HG03108 (cell line): Measurements from ENCODE around the gene PRSS16.
"Not testable (repeated sequence)": the region's sequence is repeated elsewhere in the genome, so short reads cannot be mapped to it uniquely, and the experiment has no call there.

Source experiments
- ATAC-seq: cut with Tn5 transposase; IDR thresholded peaks from one replicate; pipeline ENCODE4 v1.9.1; 2021; ENCODE audit warnings: moderate library complexity; ENCODE audit not compliant: unreplicated experiment

Gene PRSS16

DNA sequence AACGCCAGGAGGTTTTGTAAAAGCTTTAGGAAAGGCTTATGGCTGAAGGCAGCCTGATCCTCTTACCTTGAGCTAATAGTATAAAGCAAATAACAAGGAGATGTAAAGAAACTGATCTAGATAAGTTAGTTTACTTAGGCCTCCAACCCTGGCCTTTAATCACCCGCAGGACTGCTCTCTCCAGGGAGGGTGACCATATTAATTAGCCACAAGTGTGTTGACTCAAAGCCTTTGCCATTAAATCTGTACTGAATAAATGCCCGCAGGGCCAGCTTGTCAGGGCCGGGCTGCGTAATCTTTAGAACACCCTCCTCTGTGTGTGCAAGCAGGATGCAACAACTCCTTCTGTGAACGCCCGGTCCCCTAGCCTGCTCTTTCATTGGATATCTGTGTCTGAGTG lies 6.1 kb upstream of the PRSS16 start:
- ATAC-seq = no peak

DNA sequence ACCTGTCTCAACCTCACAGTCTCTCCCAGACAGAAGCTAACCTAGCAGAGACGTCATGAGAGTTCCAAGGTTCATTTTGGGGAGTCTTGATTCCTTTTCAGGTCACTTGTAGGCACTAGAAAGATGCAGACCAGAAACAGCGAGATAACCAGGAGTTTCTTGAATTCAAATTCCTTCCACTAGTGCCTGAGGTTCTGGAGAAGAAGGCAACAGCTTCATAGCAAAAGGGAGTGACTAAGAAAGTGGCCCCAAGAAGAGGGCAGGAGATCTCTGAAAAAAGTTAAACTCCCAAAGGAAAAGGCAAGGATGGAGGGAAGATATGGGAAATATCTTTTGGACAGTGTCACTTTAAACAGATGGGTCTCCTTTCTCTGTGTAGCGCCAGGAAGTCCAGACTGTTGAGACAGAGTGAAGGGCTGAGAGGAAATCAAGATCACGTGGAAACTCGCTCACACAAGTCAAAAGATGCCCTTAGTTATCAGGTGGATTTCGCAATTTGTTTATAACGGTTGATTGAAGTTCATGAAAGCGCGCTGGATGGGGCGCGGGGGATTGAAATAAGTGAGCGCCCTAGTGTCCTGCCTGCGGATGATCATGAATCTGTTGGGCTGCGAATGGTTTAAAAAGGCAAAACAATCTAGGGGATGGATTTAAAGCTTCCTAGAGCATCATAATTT lies 4.8 kb upstream of the PRSS16 start:
- ATAC-seq = no peak

DNA sequence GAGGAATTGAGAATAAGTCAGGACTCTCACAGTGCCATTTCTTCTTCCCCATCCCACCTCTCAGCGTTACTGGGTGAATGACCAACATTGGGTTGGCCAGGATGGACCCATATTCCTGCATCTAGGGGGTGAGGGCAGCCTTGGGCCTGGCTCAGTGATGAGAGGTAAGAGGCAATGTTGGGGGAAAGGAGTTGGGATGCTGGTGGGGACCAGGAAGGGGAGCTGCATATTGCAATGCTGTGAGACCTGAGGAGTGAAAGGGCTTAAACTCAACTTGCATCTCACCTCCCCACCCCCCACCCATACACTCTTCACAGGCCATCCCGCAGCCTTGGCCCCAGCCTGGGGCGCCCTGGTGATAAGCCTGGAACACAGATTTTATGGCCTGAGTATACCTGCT lies 1.3 kb downstream of the PRSS16 start:
- ATAC-seq = no peak

DNA sequence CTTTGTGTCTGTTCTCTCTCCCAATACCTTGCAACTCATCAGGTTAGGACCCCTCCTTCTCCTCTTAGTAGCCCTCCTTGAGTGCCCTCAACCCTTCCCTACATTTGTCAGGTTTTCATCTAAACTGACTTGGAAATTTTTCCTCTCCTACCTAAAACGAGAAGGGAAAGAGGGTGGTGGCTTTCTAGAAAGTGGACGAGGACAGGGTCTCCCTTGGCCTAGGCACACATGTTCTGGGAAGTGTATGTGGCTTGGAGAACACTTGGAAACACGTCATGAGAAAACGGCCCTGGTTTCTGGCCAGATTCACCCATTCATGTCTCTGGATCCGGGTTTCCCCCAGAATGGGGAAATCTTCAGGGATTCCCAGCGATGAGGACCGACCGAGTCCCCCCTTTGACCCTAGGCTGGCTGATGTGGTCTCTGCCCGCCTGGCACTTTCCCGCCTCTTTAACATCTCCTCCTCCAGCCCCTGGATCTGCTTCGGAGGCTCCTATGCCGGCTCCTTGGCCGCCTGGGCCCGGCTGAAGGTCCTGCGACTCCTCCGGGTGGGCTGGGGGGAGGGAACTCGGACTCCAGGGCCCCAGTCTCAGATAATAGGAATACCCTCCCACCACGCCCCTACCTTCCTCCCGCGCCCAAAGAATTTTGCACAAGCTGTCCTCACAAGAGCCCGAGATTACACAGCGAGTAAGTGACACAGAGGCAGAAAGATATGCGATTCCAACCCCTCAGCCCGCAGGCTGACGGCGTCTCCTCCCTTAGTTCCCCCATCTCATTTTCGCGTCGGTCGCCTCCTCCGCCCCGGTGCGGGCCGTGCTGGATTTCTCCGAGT lies 3.0 kb downstream of the PRSS16 start:
- ATAC-seq = no peak

DNA sequence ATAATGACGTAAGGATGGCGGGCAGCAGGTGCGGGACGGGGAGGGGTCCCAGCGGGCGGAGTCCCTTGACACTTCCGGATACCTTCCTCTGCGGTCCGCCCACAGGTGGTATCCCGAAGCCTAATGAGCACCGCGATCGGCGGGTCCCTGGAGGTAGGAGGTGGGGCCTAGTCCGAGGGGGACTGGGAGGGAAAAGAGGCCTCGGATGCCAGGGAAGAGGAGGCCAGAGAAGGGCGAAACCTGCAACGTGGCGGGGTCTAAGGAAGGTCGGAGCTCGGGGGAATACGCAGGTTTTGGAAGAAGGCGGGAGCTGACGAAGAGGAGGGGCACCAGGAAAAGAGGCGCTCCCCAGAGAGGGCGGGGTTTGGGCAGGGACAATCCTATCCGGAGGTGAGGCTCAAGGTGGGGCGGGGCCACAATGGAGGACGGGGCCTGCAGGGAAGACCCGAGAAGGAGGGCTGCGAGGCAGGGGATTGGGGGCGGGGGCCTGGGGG lies 3.7 kb downstream of the PRSS16 start:
- peak; percentile 58 for ATAC-seq

DNA sequence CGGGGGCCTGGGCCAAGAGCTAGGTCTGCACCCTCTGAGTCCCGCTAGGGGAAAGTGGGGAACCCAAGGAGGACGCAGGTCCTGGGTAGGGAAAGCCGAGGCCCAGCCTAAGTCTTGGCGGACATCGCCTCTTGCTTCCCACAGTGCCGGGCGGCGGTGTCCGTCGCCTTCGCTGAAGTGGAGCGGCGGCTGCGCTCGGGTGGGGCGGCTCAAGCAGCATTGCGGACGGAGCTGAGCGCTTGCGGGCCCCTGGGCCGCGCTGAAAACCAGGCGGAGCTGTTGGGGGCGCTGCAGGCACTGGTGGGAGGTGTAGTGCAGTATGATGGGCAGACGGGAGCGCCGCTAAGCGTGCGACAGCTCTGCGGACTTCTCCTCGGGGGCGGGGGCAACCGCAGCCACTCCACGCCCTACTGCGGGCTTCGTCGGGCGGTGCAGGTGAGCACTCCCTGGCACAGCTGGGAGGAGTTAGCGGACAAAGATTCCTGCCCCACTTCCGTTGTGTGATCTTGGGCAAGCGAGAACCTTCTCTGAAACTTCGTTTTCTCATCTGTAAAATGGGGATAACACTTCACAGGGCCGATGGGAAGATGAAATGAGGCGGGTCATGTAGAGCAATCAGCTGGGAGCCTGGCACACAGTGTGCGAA lies 4.2 kb downstream of the PRSS16 start:
- ATAC-seq = peak; percentile 86

DNA sequence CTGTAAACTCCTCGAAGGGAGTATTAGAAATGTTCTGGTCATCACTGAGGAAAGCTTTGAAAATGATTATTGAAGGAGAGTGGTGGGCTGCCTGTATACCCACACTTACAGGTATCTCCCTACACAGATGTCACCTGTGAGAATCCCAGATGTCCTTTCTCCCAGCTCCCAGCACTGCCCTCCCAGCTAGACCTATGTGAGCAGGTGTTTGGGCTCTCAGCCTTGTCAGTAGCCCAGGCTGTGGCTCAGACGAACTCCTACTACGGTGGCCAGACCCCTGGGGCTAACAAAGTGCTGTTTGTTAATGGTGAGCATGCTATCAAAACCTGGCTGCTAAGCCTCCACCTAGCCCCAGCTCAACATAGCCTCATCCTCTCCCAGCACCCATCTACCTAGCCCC lies 7.1 kb downstream of the PRSS16 start:
- no peak for ATAC-seq

DNA sequence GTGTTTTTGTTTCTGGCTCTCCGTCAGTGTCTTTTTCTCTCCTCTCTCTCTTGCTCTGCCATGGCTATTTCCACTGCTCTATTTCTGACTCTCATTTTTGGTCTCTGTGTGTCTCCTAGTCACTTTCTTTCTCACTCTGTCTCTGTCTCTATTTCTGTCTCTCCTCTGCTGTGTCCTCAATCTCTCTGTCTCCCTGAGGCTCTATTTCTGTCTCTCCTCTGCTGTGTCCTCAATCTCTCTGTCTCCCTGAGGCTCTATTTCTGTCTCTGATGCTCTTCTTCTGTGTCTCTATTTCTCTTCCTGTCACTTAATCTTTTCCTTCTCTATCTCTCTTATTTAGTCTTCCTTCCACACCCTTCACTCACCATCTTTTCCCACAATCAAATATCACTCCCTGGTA lies 8.4 kb downstream of the PRSS16 start:
- ATAC-seq = no peak

DNA sequence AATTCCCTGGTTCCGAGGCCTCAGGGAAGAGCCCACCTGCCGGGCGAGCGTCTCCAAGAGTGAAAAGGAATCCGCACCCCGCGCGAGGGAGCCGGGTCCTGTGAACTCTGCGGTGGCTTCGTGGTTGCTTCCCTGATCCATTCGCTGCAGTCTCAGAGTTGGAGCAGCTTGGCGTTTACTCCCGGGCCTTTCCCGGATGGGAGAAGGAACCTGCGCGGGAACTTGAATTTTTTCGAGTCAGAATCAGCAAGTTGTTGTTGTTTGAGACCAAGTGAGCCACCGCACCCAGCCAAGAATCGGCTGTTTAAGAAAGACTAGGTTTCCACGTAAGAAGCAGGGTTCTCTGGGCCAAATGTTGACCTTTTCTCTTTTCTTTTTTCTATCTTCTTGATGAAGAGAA lies 12.9 kb downstream of the PRSS16 start:
- ATAC-seq = no peak

DNA sequence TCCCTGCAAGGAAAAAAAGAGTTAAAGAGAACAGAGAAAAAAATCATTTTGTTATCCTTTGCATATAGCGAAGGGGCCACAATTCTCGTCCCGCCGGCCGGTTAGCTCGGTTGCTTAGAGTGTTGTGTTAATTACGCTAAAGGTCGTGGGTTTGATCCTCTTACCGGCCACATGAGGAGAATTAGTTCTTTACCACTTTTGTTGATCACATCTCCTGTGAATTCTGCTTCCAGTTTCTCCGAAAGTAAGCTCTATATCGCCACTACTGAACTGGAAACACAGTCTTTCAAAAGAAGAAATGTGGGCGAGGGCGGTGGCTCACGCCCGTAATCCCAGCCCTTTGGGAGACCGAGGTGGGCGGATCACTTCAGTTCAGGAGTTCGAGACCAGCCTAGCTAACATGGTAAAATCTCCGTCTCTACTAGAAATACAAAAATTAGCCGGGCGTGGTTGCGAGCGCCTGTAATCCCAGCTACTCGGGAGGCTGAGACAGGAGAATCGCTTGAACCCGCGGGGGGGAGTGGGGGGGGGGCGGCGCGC lies 13.4 kb downstream of the PRSS16 start:
- no peak for ATAC-seq

DNA sequence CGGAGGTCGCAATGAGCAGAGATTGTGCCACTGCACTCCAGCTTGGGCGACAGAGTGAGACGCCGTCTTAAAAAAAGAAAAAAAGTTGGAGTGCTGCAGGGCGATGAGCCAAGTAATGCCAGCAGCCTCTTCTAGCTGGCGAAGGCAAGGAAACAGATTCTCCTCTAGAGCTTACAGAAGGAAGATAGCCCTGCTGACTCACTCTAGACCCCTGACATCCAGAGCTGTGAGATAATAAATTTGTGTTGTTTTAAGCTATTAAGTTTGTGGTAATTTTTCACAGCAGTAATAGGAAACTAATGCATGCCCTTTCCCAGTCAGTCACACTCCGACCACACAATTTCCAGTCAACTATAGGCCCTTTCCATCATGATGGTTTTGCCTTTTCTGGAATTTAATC lies 16.4 kb downstream of the PRSS16 start:
- ATAC-seq = no peak

DNA sequence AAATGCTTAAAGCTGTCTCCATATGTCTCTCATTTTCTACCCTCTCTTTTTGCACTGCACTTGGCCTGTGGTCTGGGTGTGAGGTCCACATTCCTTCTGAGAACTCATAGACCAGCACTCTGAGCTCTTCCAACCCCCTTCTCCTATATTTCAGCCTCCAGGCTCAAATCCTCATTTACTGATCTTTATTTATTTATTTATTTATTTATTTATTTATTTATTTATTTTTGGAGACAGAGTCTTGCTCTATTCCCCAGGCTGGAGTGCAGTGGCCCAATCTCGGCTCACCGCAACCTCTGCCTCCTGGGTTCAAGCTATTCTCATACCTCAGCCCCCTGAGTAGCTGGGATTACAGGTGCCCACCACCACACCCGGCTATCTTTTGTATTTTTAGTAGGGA lies 19.5 kb downstream of the PRSS16 start:
- ATAC-seq = not testable (repeated sequence)

DNA sequence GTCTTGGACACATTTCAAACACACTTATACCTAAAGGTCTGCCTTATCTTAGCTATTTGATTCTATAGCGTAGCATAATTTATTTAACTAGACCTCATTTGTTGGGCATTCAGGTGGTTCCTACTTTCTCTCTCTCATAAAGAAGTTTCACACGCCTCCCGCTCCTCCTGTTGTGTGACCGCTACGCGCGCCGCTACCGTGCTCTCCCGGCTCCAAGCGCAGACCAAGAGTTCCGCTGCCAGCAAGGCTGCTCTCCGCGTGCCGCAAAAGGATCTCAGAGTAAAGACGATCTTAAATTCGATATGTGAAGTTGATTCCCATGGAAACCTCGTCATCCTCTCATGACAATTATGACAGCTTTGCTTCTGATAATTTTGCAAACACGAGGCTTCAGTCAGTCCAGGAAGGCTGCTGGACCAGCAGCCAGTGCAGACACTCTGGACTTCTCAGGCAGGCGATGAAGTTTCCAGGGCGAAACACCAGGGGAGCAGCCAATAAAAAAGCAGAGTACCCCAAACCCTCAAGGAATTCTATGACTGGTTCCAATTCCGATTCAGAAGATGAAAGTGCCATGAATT lies 20.4 kb downstream of the PRSS16 start:
- ATAC-seq = no peak

DNA sequence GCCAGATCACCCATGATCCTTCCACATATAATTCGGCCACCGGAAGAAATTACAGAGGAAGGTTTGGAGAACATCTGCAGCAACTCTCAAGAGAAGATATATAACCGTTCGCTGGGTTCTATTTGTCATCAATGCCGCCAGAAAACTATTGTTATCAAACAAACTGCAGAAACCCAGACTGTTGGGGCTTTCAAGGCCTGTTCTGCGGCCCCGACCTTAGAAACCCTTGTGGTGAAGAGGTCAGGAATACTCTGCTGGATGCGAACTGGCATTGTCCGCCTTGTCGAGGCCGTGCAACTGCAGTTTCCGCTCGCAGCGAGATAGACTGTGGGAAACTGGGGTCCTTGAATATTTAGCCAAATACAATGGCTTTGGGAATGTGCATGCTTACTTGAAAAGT lies 21.3 kb downstream of the PRSS16 start:
- ATAC-seq = no peak

DNA sequence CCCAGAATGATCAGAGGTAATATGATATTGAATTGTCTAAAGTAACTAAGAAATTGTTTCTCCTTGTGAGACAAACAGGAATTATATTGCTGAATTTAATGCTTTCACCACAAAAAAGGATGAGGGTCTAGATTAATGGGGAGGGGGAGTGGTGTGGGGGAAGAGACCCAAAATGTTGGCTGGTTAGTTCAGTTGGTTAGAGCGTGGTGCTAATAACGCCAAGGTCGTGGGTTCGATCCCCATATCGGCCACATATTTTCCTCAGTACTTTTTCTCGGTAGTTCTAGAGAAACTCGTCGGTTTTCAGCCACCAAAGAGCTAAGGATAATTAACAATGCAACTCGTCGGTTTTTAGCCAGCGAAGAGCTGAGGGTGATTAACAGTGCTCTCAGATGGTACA lies 26.3 kb downstream of the PRSS16 start:
- ATAC-seq = no peak

DNA sequence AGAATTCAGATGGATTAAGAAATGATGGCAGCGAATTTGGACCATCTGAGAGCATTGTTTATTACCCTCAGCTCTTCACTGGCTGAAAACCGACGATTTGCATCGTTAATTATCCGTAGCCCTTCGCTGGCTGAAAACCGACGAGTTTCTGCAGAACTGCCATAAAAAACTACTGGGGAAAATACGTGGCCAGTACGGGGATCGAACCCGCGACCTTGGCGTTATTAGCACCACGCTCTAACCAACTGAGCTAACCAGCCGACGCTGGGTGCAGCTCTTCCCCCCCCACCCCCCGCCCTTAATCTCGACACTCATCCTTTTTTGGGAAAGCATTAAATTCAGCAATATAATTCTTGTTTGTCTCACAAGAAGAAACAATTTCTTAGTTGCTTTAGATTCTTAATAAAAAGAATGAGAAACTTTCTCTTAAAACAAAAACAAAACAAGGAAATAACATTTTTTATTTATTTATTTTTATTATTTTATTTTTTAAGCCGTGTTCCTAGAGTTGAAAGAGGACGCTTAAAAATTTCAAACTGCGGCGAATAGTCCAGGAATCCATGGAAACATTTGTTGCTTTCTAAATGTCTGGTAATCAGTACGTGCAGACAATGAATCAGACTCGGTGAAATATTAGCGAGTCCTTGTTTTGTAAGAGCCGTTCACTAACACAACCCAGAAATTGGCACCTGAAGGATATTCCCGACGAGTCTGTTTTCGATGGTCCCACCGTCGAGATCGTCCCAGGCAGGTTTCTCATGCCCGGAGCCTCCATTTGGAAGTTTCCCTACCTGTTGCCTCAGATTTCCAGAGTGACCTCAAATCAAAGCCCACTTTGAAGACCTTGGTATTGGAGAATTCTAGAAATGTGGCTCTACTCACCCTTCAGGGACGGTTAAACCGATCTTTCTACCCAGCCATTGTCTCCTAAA lies 27.8 kb downstream of the PRSS16 start:
- no peak for ATAC-seq

DNA sequence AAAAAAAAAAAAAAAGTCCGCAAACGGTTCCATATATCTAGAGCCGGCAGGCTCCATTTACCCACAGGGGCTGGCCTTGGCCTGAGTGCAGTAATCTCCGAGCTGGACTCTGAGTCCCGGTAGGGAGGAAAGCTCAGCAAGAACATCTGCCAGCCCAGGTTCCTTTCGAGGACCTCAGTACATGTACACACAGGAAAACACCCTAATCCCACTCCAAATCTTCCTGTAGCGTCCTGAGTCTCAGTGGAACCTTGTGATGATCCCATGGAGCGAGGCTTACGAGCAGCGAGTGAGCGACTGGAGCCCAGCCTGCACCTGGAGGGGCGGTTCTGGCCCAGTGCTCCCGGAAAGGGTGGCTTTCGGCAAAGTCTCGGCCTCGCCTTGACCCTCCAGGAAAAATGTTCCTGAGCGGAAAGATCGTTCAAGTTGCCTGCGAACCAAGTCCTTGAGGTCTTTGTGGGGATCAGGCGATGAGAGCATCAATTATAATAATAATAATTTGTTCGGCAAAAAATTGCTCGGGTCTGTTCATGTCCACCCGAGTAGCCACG lies 32.1 kb downstream of the PRSS16 start:
- no peak for ATAC-seq

DNA sequence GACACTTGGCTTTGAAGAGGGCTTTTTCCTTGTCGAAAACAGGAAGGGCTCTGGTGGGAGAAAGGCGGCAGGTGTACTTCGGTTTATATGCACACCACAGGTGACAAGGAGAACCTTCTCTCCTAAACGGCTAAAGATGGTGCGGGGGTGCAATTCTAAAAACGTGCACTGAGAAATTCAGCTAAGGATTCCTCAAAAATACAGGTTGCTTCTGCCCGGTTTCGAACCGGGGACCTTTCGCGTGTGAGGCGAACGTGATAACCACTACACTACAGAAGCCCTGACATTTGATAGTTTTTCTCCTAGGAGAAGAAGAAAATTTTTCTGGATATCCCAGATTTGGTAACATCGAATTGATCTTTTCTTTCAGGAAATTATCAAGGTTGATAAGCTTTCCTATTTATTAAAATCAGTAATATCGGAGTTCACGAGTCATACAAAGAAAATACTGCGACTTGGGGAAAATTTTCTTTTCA lies 32.6 kb downstream of the PRSS16 start:
- no peak for ATAC-seq

DNA sequence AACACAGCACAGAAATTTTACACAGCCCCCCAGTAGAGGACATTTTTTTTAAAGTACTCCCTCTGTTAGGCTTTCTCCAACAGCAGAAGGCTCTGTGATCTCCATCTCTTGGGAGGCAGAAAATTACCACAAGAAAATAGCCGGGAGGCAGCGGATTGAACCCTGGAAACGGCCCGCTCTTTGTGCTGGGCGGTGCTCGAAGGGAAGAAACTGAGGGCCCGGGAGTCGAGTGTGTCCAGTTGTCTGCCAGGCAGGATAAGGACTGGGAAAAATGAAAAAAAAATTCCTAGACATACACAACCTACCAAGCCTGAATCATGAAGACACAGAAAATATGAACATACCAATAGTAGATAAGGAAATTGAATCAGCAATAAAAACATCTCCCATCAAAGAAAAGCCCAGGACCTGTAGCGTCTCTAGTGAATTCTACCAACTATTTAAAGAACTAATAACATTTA lies 33.1 kb downstream of the PRSS16 start:
- no peak for ATAC-seq

DNA sequence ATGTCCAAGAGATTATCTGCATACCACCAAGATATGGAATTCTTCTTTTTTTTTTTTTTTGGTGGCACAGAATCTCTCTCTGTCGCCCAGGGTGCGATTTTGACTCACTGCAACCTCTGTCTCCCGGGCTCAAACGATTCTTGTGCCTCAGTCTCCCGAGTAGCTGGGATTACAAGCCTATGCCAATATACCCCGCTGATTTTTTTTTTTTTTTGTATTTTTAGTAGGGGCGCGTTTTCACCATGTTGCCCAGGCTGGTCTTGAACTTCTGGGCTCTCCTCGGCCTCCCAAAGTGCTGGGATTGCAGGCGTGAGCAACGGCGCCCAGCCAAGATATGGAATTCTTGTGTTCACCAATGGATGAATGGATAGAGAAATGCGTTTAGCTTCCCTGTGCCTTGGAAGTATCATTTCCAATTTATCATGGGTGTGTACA lies 33.6 kb downstream of the PRSS16 start:
- no peak for ATAC-seq
